GM23338 (cell line): ENCODE data around the gene QDPR. TPM values are rescaled to one million over a fixed set of nuclear protein-coding genes. Genes with fewer than 3 reads are reported as not detected.

Experiments used
- ATAC-seq: fragments of 200-7000 bp; cut with Tn5 transposase; 3 replicates; pipeline ENCODE4 v1.9.1; 2020
- DNase-seq: peaks from one replicate; pipeline ENCODE4 v3.0.0-alpha.2; 2015; ENCODE audit warnings: low spot score
- H2AFZ ChIP-seq: fragments of 200-600 bp; sonication (generic); 2 replicates; pipeline ENCODE4 v1.8.0; 2016; ENCODE audit warnings: antibody characterized with exemption, mild to moderate bottlenecking, moderate library complexity
- H3F3A ChIP-seq: fragments of 200-600 bp; sonication (generic); replicated peaks from 2 replicates; pipeline ENCODE4 v1.8.0; 2017; ENCODE audit warnings: antibody characterized with exemption, mixed run types, low read depth
- H3K27ac ChIP-seq: fragments of 200-600 bp; sonication (generic); 2 replicates; pipeline ENCODE4 v1.6.1; 2016; ENCODE audit warnings: low read depth
- H3K27me3 ChIP-seq: fragments of 200-600 bp; sonication (generic); 2 replicates; pipeline ENCODE4 v1.8.0; 2016; ENCODE audit warnings: mild to moderate bottlenecking, mixed run types, moderate library complexity; ENCODE audit not compliant: insufficient read depth
- H3K36me3 ChIP-seq: fragments of 200-600 bp; sonication (generic); 2 replicates; pipeline ENCODE4 v1.8.0; 2016; ENCODE audit warnings: mild to moderate bottlenecking; ENCODE audit not compliant: insufficient read depth
- H3K4me1 ChIP-seq: fragments of 200-600 bp; sonication (generic); 2 replicates; pipeline ENCODE4 v1.8.0; 2016; ENCODE audit warnings: mild to moderate bottlenecking, moderate library complexity; ENCODE audit not compliant: insufficient read depth
- H3K4me2 ChIP-seq: fragments of 200-600 bp; sonication (generic); 2 replicates; pipeline ENCODE4 v1.7.1; 2017; ENCODE audit warnings: mixed run types
- H3K4me3 ChIP-seq: fragments of 200-600 bp; sonication (generic); 2 replicates; pipeline ENCODE4 v1.6.1; 2016; ENCODE audit warnings: mixed run types
- H3K79me2 ChIP-seq: fragments of 200-600 bp; sonication (generic); replicated peaks from 2 replicates; pipeline ENCODE4 v1.8.0; 2017; ENCODE audit warnings: mild to moderate bottlenecking; ENCODE audit not compliant: insufficient read depth
- H3K9me2 ChIP-seq: fragments of 200-600 bp; sonication (generic); 2 replicates; pipeline ENCODE4 v1.8.0; 2017; ENCODE audit not compliant: insufficient read depth
- H4K20me1 ChIP-seq: fragments of 200-600 bp; sonication (generic); replicated peaks from 2 replicates; pipeline ENCODE4 v1.8.0; 2017; ENCODE audit warnings: mild to moderate bottlenecking; ENCODE audit not compliant: insufficient read depth
- H3K27ac Mint-ChIP-seq: 2 replicates; pipeline ENCODE4 v1.8.0; 2020; ENCODE audit warnings: inconsistent platforms, mild to moderate bottlenecking, moderate library complexity, mixed read lengths
- H3K27me3 Mint-ChIP-seq: 3 replicates; pipeline ENCODE4 v1.8.0; 2022; ENCODE audit warnings: low read depth, mild to moderate bottlenecking, moderate library complexity, mixed read lengths, inconsistent platforms; ENCODE audit not compliant: insufficient read depth, poor library complexity
- H3K36me3 Mint-ChIP-seq: 3 replicates; pipeline ENCODE4 v1.8.0; 2021; ENCODE audit warnings: low read depth, mild to moderate bottlenecking, inconsistent platforms, moderate library complexity, mixed read lengths
- H3K4me1 Mint-ChIP-seq: 3 replicates; pipeline ENCODE4 v1.8.0; 2020; ENCODE audit warnings: mild to moderate bottlenecking, inconsistent platforms, mixed read lengths
- H3K4me3 Mint-ChIP-seq: 3 replicates; pipeline ENCODE4 v1.8.0; 2021; ENCODE audit warnings: moderate library complexity, mild to moderate bottlenecking, inconsistent platforms, mixed read lengths
- H3K9me3 Mint-ChIP-seq: 3 replicates; pipeline ENCODE4 v1.8.0; 2020; ENCODE audit warnings: moderate library complexity, mild to moderate bottlenecking, inconsistent platforms, mixed read lengths
- CREB1 ChIP-seq: fragments of 250-450 bp; sonication (Bioruptor Pico); IDR thresholded peaks from 2 replicates; pipeline ENCODE4 v1.5.0; 2020; ENCODE audit warnings: low read depth, mild to moderate bottlenecking, moderate library complexity
- CTCF ChIP-seq, 2 experiments: fragments of 200-600 bp in 1 of 2; sonication (generic) in 1 of 2; conservative IDR thresholded peaks; 2 replicates each; pipeline versions ENCODE4 v1.5.1 to v1.6.1; 2016 to 2017; ENCODE audit warnings: antibody characterized with exemption in 2 of 2, low read depth in 2 of 2, mild to moderate bottlenecking in 2 of 2, moderate library complexity in 1 of 2
- EZH2 ChIP-seq: fragments of 200-600 bp; sonication (generic); IDR thresholded peaks from one replicate; pipeline ENCODE4 v1.8.0; 2017; ENCODE audit warnings: antibody characterized with exemption, mild to moderate bottlenecking, low read depth; ENCODE audit not compliant: unreplicated experiment
- EZH2phosphoT487 ChIP-seq: fragments of 200-600 bp; sonication (generic); IDR thresholded peaks from one replicate; pipeline ENCODE4 v1.8.1; 2018; ENCODE audit warnings: antibody characterized with exemption; ENCODE audit not compliant: unreplicated experiment
- JUNB ChIP-seq: IDR thresholded peaks from one replicate; pipeline ENCODE4 v1.6.1; 2016; ENCODE audit warnings: antibody characterized with exemption; ENCODE audit not compliant: unreplicated experiment
- NANOG ChIP-seq: IDR thresholded peaks from 2 replicates; pipeline ENCODE4 v1.6.1; 2016; ENCODE audit warnings: antibody characterized with exemption, borderline replicate concordance
- STAT1 ChIP-seq: IDR thresholded peaks from one replicate; pipeline ENCODE4 v1.6.1; 2016; ENCODE audit warnings: antibody characterized with exemption; ENCODE audit not compliant: unreplicated experiment
- ZNF114 ChIP-seq: fragments of 250-450 bp; sonication (Bioruptor Pico); IDR thresholded peaks from 2 replicates; pipeline ENCODE4 v1.5.0; 2020; ENCODE audit warnings: mild to moderate bottlenecking, moderate library complexity
- polyA plus RNA-seq: library from polyadenylated mRNA; unstranded; fragments of >200 nt; fragmentation: Nextera tagmentation; extraction: Ambion mirVana; gene quantifications from 2 replicates; pipeline ENCODE4 v1.2.1, GENCODE V29; 2016
- total RNA-seq: library from RNA; depleted of rRNA; stranded (reverse); fragments of >200 nt; shearing (Covaris generic); gene quantifications from 2 replicates; pipeline ENCODE4 v1.2.3, GENCODE V29; 2014
- TF ChIP-seq, protein P1 (sequence below): IDR thresholded peaks from one replicate; pipeline ENCODE4 v1.6.1; 2018; ENCODE audit warnings: antibody characterized with exemption; ENCODE audit not compliant: unreplicated experiment
- TF ChIP-seq, protein P2 (sequence below): IDR thresholded peaks from 2 replicates; pipeline ENCODE4 v1.6.1; 2016; ENCODE audit warnings: antibody characterized with exemption

Gene QDPR
- total and polyA plus RNA-seq, 2 experiments from 2014 or later: 31.5 to 42.7 TPM

- no peak overlapping the region for H3K4me3 Mint-ChIP-seq
These were observed 34.3 kb upstream of the QDPR start for GRCh38 chr4:17546222-17546621.

GRCh38 chr4:17545374-17546140 is 33.7 kb upstream of the QDPR start:
- no peaks in the 10 kb centered on the region for H3K79me2 ChIP-seq
- no peak overlapping the region for H3K27ac ChIP-seq
- DNase-seq (no peak), ATAC-seq (no peak)
- no peaks in the 10 kb centered on the region for H3F3A ChIP-seq
- Mint-ChIP-seq H3K27ac (no peak overlapping the region), H3K4me3 (no peak overlapping the region), H3K36me3 (no peaks in the 10 kb centered on the region), H3K9me3 (no peaks in the 10 kb centered on the region), H3K27me3 (peaks cover 14% of the 10 kb centered on the region), H3K4me1 (peaks cover 8% of the 10 kb centered on the region)
- no peaks in the 10 kb centered on the region for H3K9me2 ChIP-seq
- no peaks in the 10 kb centered on the region for H3K4me1 ChIP-seq
- no peaks in the 10 kb centered on the region for H3K27me3 ChIP-seq
- H2AFZ ChIP-seq: no peak overlapping the region
- H3K36me3 ChIP-seq: no peaks in the 10 kb centered on the region
- TF ChIP-seq, protein P1, sequence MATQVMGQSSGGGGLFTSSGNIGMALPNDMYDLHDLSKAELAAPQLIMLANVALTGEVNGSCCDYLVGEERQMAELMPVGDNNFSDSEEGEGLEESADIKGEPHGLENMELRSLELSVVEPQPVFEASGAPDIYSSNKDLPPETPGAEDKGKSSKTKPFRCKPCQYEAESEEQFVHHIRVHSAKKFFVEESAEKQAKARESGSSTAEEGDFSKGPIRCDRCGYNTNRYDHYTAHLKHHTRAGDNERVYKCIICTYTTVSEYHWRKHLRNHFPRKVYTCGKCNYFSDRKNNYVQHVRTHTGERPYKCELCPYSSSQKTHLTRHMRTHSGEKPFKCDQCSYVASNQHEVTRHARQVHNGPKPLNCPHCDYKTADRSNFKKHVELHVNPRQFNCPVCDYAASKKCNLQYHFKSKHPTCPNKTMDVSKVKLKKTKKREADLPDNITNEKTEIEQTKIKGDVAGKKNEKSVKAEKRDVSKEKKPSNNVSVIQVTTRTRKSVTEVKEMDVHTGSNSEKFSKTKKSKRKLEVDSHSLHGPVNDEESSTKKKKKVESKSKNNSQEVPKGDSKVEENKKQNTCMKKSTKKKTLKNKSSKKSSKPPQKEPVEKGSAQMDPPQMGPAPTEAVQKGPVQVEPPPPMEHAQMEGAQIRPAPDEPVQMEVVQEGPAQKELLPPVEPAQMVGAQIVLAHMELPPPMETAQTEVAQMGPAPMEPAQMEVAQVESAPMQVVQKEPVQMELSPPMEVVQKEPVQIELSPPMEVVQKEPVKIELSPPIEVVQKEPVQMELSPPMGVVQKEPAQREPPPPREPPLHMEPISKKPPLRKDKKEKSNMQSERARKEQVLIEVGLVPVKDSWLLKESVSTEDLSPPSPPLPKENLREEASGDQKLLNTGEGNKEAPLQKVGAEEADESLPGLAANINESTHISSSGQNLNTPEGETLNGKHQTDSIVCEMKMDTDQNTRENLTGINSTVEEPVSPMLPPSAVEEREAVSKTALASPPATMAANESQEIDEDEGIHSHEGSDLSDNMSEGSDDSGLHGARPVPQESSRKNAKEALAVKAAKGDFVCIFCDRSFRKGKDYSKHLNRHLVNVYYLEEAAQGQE: no peak
- TF ChIP-seq CREB1 (CRISPR knock-in tag): no peak
- TF ChIP-seq STAT1: no peak
- TF ChIP-seq, protein P2, sequence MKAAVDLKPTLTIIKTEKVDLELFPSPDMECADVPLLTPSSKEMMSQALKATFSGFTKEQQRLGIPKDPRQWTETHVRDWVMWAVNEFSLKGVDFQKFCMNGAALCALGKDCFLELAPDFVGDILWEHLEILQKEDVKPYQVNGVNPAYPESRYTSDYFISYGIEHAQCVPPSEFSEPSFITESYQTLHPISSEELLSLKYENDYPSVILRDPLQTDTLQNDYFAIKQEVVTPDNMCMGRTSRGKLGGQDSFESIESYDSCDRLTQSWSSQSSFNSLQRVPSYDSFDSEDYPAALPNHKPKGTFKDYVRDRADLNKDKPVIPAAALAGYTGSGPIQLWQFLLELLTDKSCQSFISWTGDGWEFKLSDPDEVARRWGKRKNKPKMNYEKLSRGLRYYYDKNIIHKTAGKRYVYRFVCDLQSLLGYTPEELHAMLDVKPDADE: no peak
- no peak for TF ChIP-seq JUNB
- TF ChIP-seq ZNF114 (CRISPR knock-in tag): no peak
- H3K4me3 ChIP-seq: no peak overlapping the region
- H4K20me1 ChIP-seq: no peaks in the 10 kb centered on the region
- no peak overlapping the region for H3K4me2 ChIP-seq

More at GRCh38 chr4:17546222-17546621, 34.3 kb upstream of the QDPR start:
- no peak overlapping the region for H3K27ac ChIP-seq
- DNase-seq: no peak
- H3K9me3 Mint-ChIP-seq: no peaks in the 10 kb centered on the region
- peaks cover 14% of the 10 kb centered on the region for H3K27me3 Mint-ChIP-seq
- H3K79me2 ChIP-seq: no peaks in the 10 kb centered on the region
- H2AFZ ChIP-seq: no peak overlapping the region
- no peaks in the 10 kb centered on the region for H3K36me3 ChIP-seq
- no peaks in the 10 kb centered on the region for H3K27me3 ChIP-seq
- no peaks in the 10 kb centered on the region for H3K9me2 ChIP-seq
- no peak overlapping the region for H3K4me2 ChIP-seq
- no peaks in the 10 kb centered on the region for H3K36me3 Mint-ChIP-seq
- H3K27ac Mint-ChIP-seq: no peak overlapping the region
- no peak for ATAC-seq
- no peaks in the 10 kb centered on the region for H4K20me1 ChIP-seq
- no peak overlapping the region for H3K4me3 ChIP-seq
- TF ChIP-seq JUNB (no peak), CREB1 (CRISPR knock-in tag) (no peak), CTCF (conservative IDR thresholded peaks at IDR 0.05; ENCODE audit: low read depth in 2 of 2) (no peak), STAT1 (no peak), NANOG (no peak), EZH2phosphoT487 (no peak), EZH2 (no peak)
- H3F3A ChIP-seq: no peaks in the 10 kb centered on the region
- peaks cover 8% of the 10 kb centered on the region for H3K4me1 Mint-ChIP-seq
- no peaks in the 10 kb centered on the region for H3K4me1 ChIP-seq
